Upper lobe of right lung (tissue), 1 donor: ENCODE data around the gene HTRA3. TPM values are rescaled to one million over a fixed set of nuclear protein-coding genes. Genes with fewer than 3 reads are reported as not detected.

Experiments
- ATAC-seq: fragments of 200-7000 bp; cut with Tn5 transposase; one replicate; pipeline ENCODE4 v1.9.1; 2020; ENCODE audit warnings: mild to moderate bottlenecking, moderate library complexity
- DNase-seq: peaks from one replicate; pipeline ENCODE4 v3.0.0-alpha.2; 2020
- H3K27ac ChIP-seq: fragments of 200-600 bp; one replicate; pipeline ENCODE4 v1.8.0; 2022
- H3K27me3 ChIP-seq: fragments of 200-600 bp; one replicate; pipeline ENCODE4 v1.8.0; 2022; ENCODE audit warnings: mild to moderate bottlenecking
- H3K36me3 ChIP-seq: fragments of 200-600 bp; one replicate; pipeline ENCODE4 v1.8.0; 2022
- H3K4me1 ChIP-seq: fragments of 200-600 bp; one replicate; pipeline ENCODE4 v1.8.0; 2022
- H3K4me3 ChIP-seq: fragments of 200-600 bp; one replicate; pipeline ENCODE4 v1.8.0; 2022; ENCODE audit warnings: mild to moderate bottlenecking
- H3K9me3 ChIP-seq: fragments of 200-600 bp; one replicate; pipeline ENCODE4 v1.8.0; 2022
- intact Hi-C: fragments of 100-400 bp; cut with DNase I; formaldehyde crosslinking; loops from one replicate; pipeline ENCODE4 v1.11.0; 2022
- total RNA-seq: library from RNA; stranded (reverse); fragmentation: NEBNext Ultra II Directional; extraction: Animal tissue kit (Norgen Biotek cat#: 25700); gene quantifications from one replicate; pipeline ENCODE4 v1.2.1, GENCODE V29; 2021
- TF ChIP-seq, protein P1 (sequence below): fragments of 200-600 bp; IDR thresholded peaks from one replicate; pipeline ENCODE4 v1.8.0; 2022; ENCODE audit warnings: antibody characterized with exemption
- donor health status: DM: no; HTN: yes; CAD: no; lungs with severe emphysema.

Gene HTRA3
- total RNA-seq, 1 donor from 2014 or later, result 25.0 TPM

DNA sequence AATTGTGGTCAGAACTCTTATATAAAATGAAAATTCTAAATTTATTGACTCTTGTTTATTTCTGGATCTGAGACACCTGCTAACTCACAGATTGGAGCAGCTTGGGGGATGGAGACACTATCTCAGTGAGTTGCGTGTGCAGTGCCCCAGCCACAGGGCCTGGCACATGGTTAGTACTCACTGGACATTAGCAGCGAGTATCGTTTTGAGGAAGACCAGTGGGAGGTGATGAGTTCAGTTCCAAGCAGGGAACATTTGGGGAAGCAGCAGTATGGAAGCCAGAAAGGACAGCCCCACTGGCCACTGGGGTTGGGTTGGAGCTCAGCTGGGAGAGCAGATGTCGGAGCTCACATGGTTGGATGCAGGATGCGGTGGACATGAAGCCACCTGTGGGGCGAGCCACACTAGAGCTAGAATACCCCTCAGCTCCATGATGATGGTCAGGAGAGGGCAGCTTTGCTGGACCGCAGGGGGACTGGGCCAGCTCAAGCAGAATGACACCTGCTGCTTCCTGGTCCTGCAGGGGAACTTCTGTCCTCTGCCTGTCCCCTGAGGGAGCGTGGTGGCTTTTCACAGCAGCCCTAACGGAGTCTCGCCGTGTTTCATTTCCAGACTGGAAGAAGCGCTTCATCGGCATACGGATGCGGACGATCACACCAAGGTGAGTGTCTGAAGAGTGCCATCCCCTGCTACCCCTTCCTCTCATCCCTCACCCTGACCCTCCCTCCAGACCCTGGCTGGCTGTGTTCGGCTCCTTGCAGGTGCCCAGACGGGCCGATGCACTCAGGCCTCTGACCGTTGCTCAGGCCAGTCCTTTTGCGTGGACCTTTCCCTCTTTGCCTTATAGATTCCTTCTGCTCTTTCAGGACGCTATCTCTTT is 32.5 kb downstream of the HTRA3 start:
- no peak for DNase-seq
- intact Hi-C loops, result no loop called here

DNA sequence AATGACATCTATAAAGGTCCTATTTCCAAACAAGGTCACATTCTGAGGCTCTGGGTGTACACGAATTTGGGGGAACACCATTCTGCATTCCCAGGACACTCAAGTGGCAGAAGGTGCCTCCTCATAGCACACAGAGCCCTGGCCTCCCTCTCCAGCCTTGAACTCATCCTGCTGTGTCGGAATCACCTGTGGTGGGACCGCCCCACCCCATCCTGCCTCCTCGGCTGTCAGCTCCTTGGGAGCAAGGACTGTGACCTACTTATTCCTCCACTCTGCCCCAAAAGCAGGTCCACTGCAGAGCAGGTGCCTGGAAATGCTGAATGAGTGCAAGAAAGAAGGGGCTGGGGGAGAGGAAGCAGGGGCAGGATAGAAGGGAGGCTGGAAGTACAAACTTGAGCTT is 33.5 kb downstream of the HTRA3 start:
- no peak for ATAC-seq
- intact Hi-C loops, result no loop called here
- DNase-seq, result no peak
- no peaks in the 10 kb centered on the region for H3K9me3 ChIP-seq
- no peaks in the 10 kb centered on the region for H3K36me3 ChIP-seq
- no peak overlapping the region for H3K27ac ChIP-seq
- TF ChIP-seq, protein P1, sequence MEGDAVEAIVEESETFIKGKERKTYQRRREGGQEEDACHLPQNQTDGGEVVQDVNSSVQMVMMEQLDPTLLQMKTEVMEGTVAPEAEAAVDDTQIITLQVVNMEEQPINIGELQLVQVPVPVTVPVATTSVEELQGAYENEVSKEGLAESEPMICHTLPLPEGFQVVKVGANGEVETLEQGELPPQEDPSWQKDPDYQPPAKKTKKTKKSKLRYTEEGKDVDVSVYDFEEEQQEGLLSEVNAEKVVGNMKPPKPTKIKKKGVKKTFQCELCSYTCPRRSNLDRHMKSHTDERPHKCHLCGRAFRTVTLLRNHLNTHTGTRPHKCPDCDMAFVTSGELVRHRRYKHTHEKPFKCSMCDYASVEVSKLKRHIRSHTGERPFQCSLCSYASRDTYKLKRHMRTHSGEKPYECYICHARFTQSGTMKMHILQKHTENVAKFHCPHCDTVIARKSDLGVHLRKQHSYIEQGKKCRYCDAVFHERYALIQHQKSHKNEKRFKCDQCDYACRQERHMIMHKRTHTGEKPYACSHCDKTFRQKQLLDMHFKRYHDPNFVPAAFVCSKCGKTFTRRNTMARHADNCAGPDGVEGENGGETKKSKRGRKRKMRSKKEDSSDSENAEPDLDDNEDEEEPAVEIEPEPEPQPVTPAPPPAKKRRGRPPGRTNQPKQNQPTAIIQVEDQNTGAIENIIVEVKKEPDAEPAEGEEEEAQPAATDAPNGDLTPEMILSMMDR, result no peak
- H3K4me3 ChIP-seq, result no peak overlapping the region
- H3K27me3 ChIP-seq, result no peaks in the 10 kb centered on the region
- no peaks in the 10 kb centered on the region for H3K4me1 ChIP-seq

More for the DNA sequence above, 32.5 kb downstream of the HTRA3 start:
- Histone ChIP-seq H3K9me3 (no peaks in the 10 kb centered on the region), H3K27ac (no peak overlapping the region), H3K36me3 (no peaks in the 10 kb centered on the region), H3K4me1 (no peaks in the 10 kb centered on the region), H3K27me3 (no peaks in the 10 kb centered on the region), H3K4me3 (no peak overlapping the region)
- no peak for ATAC-seq
- TF ChIP-seq, protein P1, result no peak

DNA sequence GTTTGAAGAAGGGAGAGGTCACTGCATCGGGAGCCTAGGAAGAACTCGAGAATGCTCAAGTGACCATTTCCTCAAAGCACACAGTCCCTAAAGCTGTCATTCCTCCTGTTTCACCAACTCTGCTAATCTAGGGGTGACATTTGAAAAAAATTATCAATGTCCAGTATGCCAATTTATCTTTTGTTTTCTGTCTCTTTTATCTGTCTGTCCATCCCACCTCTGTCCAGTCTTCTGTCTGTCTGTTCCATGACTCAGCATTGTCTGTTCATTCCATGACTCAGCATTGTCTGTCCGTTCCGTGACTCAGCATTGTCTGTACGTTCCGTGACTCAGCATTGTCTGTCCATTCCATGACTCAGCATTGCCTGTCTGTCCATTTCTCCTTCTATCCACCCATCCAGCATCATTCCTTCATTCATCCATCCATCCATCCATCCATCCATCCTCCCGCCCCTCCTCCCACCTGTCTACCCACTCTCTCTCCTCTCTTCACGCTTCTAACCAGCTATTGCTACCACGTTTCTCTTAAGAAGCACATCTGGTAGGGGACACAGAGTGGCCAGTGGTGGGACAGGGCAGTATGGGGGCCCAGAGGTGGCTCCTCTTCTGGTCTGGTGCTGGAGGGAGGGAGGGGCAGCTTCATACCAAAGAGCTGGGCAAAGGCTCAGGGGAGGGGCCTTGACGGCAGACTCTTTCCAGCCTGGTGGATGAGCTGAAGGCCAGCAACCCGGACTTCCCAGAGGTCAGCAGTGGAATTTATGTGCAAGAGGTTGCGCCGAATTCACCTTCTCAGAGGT is 34.1 kb downstream of the HTRA3 start:
- no peak for ATAC-seq
- TF ChIP-seq, protein P1, result no peak
- Histone ChIP-seq H3K27me3 (no peaks in the 10 kb centered on the region), H3K9me3 (no peaks in the 10 kb centered on the region), H3K36me3 (no peaks in the 10 kb centered on the region), H3K4me3 (no peak overlapping the region), H3K27ac (no peak overlapping the region), H3K4me1 (no peaks in the 10 kb centered on the region)
- intact Hi-C loops, result no loop called here
- DNase-seq, result no peak

DNA sequence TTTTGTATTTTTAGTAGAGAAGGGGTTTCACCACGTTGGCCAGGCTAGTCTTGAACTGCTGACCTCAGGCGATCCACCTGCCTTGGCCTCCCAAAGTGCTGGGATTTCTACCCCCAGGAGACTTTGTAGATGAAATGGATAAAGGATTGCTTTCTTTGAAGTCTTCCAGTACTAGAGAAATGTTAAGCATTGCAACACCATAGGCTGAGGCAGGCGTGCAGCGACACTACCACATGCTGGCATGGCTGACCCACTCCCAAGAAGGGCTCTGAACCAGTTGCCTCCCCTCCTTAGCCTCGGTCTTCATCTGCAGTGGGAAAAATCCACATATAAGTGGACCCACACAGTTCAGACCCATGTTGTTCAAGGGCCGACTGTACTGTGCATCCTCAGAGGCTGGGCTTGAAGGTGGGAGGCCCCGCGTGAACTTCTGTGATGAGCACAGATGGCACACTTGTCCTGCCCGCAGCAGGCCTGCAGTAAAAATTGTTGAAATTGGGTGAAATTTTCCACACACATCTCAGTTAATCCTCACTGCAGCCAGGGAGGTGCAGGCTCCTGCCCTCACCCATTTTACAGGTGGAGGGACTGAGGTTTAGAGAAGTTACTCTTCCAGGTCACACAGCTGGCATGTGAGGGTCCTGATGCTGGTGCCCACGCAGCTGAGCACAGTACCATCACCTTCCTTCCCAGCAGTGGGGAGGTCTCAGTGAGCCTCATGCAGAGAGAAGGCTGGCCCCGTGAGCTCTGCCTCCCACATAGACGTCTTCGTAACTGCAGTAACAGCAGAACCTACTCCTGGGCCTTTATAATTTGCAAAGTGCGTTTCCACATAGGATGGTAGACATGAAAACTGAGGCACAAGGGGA is 35.5 kb downstream of the HTRA3 start:
- Histone ChIP-seq H3K36me3 (no peaks in the 10 kb centered on the region), H3K27me3 (no peaks in the 10 kb centered on the region), H3K4me3 (no peak overlapping the region), H3K27ac (no peak overlapping the region), H3K4me1 (no peaks in the 10 kb centered on the region), H3K9me3 (no peaks in the 10 kb centered on the region)
- ATAC-seq (no peak), DNase-seq (no peak)
- intact Hi-C loops, result no loop called here
- TF ChIP-seq, protein P1, result no peak

DNA sequence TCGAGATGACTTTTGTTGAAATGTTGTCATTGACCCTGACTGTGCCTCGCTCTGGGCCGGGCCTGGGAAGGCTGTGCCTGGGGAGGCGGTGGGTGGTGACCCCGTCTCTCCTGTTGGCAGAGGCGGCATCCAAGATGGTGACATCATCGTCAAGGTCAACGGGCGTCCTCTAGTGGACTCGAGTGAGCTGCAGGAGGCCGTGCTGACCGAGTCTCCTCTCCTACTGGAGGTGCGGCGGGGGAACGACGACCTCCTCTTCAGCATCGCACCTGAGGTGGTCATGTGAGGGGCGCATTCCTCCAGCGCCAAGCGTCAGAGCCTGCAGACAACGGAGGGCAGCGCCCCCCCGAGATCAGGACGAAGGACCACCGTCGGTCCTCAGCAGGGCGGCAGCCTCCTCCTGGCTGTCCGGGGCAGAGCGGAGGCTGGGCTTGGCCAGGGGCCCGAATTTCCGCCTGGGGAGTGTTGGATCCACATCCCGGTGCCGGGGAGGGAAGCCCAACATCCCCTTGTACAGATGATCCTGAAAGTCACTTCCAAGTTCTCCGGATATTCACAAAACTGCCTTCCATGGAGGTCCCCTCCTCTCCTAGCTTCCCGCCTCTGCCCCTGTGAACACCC is 36.4 kb downstream of the HTRA3 start:
- no peaks in the 10 kb centered on the region for H3K9me3 ChIP-seq
- H3K4me1 ChIP-seq, result no peaks in the 10 kb centered on the region
- H3K4me3 ChIP-seq, result no peak overlapping the region
- no peak overlapping the region for H3K27ac ChIP-seq
- peak; percentile 62 for DNase-seq
- H3K36me3 ChIP-seq, result no peaks in the 10 kb centered on the region
- intact Hi-C loops, result no loop called here
- ATAC-seq, result no peak
- H3K27me3 ChIP-seq, result no peaks in the 10 kb centered on the region
- TF ChIP-seq, protein P1, result no peak
